Activated CD8-positive, alpha-beta T cell treated with anti-CD3 and anti-CD28 coated beads, Interleukin-2, amount 10 ng/mL, durations not matched to agents 7 days and 5 days (primary cell): ENCODE data around the gene OR5T1. TPM values are rescaled to one million over a fixed set of nuclear protein-coding genes. Genes with fewer than 3 reads are reported as not detected.

Source experiments
- ATAC-seq: fragments of 150-1000 bp; cut with Tn5 transposase; one replicate; pipeline ENCODE4 v1.10.0; 2021; ENCODE audit warnings: moderate library complexity
- CTCF ChIA-PET: fragments of 350-600 bp; sonication (Branson Sonifier 250); formaldehyde crosslinking; loops from one replicate; lab custom pipeline; 2021; ENCODE audit warnings: antibody characterized with exemption; lab: Charles Lee
- POLR2A ChIA-PET: fragments of 350-600 bp; sonication (Branson Sonifier 250); formaldehyde crosslinking; loops from one replicate; lab custom pipeline; 2021; ENCODE audit warnings: antibody characterized with exemption; lab: Charles Lee
- DNase-seq: peaks from one replicate; pipeline ENCODE4 v3.0.0-alpha.2; 2020
- H3K27ac Mint-ChIP-seq: one replicate; pipeline ENCODE4 v1.8.0; 2021; ENCODE audit warnings: mild to moderate bottlenecking, mixed read lengths
- H3K27me3 Mint-ChIP-seq: one replicate; pipeline ENCODE4 v1.8.0; 2021; ENCODE audit warnings: low read depth, mixed read lengths
- H3K36me3 Mint-ChIP-seq: one replicate; pipeline ENCODE4 v1.8.0; 2021; ENCODE audit warnings: low read depth, mixed read lengths
- H3K4me1 Mint-ChIP-seq: one replicate; pipeline ENCODE4 v1.8.0; 2021; ENCODE audit warnings: low read depth, mixed read lengths
- H3K4me3 Mint-ChIP-seq: one replicate; pipeline ENCODE4 v1.8.0; 2021; ENCODE audit warnings: mild to moderate bottlenecking, mixed read lengths
- H3K9me3 Mint-ChIP-seq: one replicate; pipeline ENCODE4 v1.8.0; 2022; ENCODE audit warnings: mixed read lengths; ENCODE audit not compliant: insufficient read depth
- total RNA-seq, 2 experiments: library from RNA; stranded (reverse); gene quantifications; one replicate each; pipeline ENCODE4 v1.2.3, GENCODE V29; 2021

OR5T1 gene
- not detected for total RNA-seq

- H3K4me3 Mint-ChIP-seq, result no peak within 1 kb of the TSS
- CTCF ChIA-PET, result no interaction called here
- no peaks in the 10 kb centered on the region for H3K36me3 Mint-ChIP-seq
- peaks cover 23% of the 10 kb centered on the region for H3K9me3 Mint-ChIP-seq
- H3K4me1 Mint-ChIP-seq, result no peaks in the 10 kb centered on the region
- POLR2A ChIA-PET, result no interaction called here
- no peaks in the 10 kb centered on the region for H3K27me3 Mint-ChIP-seq
- no peak for DNase-seq
- H3K27ac Mint-ChIP-seq, result no peak within 1 kb of the TSS
- no peak for ATAC-seq
These were observed at the start of gene OR5T1 for GRCh38 chr11:56273854-56274253. Gene OR5T1 (plus strand): TSS chr11:56274154. CDS start chr11:56275639, 1,485 bp downstream.

- ChIA-PET POLR2A (no interaction called here), CTCF (no interaction called here)
- Mint-ChIP-seq H3K27me3 (no peaks in the 10 kb centered on the region), H3K4me1 (no peaks in the 10 kb centered on the region), H3K9me3 (peaks cover 26% of the 10 kb centered on the region), H3K27ac (no peak within 1 kb of the TSS), H3K36me3 (no peaks in the 10 kb centered on the region), H3K4me3 (no peak within 1 kb of the TSS)
- DNase-seq (no peak), ATAC-seq (no peak)
These were observed 39.8 kb upstream of the OR5T1 start, which contains the start of gene OR5T2 for GRCh38 chr11:56234155-56234554. Gene OR5T2 (minus strand): TSS chr11:56234255. CDS start chr11:56233062, 1,193 bp downstream.

DNA sequence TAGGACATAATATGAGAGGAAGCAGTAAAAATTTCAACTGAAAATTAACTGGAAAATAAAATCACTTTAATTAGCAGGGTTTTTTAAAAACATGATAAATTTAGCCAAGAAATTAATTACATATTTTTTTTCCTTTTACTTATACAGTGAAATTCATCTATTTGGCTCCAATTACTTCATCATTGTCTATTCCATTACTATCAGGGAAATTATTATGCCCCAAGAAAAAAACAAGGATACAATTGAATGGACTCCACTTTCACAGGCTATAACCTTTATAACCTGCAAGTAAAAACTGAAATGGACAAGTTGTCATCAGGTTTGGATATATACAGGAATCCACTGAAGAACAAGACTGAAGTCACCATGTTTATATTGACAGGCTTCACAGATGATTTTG lies 22.0 kb upstream of the OR5T1 start, which contains the start of gene OR5T3:
Gene OR5T3, plus strand, starts transcription at position 301 of the 400 bp plus-strand sequence. Its CDS starts 0 bp downstream, at position 301.
- ATAC-seq, result no peak
- DNase-seq, result no peak
- Mint-ChIP-seq H3K9me3 (peaks cover 23% of the 10 kb centered on the region), H3K4me1 (no peaks in the 10 kb centered on the region), H3K36me3 (no peaks in the 10 kb centered on the region), H3K27me3 (no peaks in the 10 kb centered on the region), H3K4me3 (no peak within 1 kb of the TSS), H3K27ac (no peak within 1 kb of the TSS)
- ChIA-PET CTCF (no interaction called here), POLR2A (no interaction called here)

- ChIA-PET POLR2A (no interaction called here), CTCF (no interaction called here)
- H3K27me3 Mint-ChIP-seq, result no peaks in the 10 kb centered on the region
- H3K36me3 Mint-ChIP-seq, result no peaks in the 10 kb centered on the region
- ATAC-seq (no peak), DNase-seq (no peak)
- H3K27ac Mint-ChIP-seq, result no peak overlapping the region
- no peak overlapping the region for H3K4me3 Mint-ChIP-seq
- peaks cover 16% of the 10 kb centered on the region for H3K9me3 Mint-ChIP-seq
- no peaks in the 10 kb centered on the region for H3K4me1 Mint-ChIP-seq
These were observed 2.9 kb upstream of the OR5T1 start for GRCh38 chr11:56271092-56271491.

- Mint-ChIP-seq H3K4me1 (no peaks in the 10 kb centered on the region), H3K36me3 (no peaks in the 10 kb centered on the region), H3K4me3 (no peak within 1 kb of the TSS), H3K27ac (no peak within 1 kb of the TSS), H3K27me3 (no peaks in the 10 kb centered on the region), H3K9me3 (peaks cover 15% of the 10 kb centered on the region)
- ChIA-PET POLR2A (no interaction called here), CTCF (no interaction called here)
- DNase-seq, result no peak
- no peak for ATAC-seq
These were observed 18.2 kb downstream of the OR5T1 start, which contains the start of gene OR8H1 for GRCh38 chr11:56292154-56292553. Gene OR8H1 (minus strand): TSS chr11:56292254. CDS start chr11:56291062, 1,192 bp downstream.

- ATAC-seq (no peak), DNase-seq (no peak)
- POLR2A ChIA-PET, result no interaction called here
- Mint-ChIP-seq H3K27ac (no peak overlapping the region), H3K4me3 (no peak overlapping the region), H3K36me3 (no peaks in the 10 kb centered on the region), H3K27me3 (no peaks in the 10 kb centered on the region), H3K4me1 (no peaks in the 10 kb centered on the region), H3K9me3 (peaks cover 18% of the 10 kb centered on the region)
- CTCF ChIA-PET, result no interaction called here
These were observed 22.9 kb downstream of the OR5T1 start for GRCh38 chr11:56296898-56297297.

DNA sequence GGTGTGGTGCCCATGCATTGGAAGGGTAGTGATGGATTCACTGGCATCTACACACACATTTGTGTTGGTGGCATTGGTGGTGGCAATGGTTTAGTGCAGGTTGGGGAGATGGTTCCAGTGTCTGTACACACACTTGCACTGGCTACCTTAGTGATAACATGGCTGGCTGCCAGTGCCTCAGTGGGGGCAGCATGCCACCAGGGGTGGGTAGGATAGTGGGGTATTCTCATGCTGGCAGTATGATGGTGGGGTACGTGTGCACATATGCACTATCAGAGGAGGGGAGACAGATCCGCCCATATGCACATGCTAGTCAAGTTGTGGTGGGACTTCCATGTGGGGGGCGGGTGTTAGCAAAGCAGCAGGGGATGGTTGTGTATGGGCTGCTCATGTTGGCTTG lies 33.9 kb downstream of the OR5T1 start:
- CTCF ChIA-PET, result no interaction called here
- DNase-seq (no peak), ATAC-seq (no peak)
- Mint-ChIP-seq H3K27me3 (no peaks in the 10 kb centered on the region), H3K36me3 (no peaks in the 10 kb centered on the region), H3K4me3 (no peak overlapping the region), H3K27ac (no peak overlapping the region), H3K4me1 (no peaks in the 10 kb centered on the region), H3K9me3 (peaks cover 47% of the 10 kb centered on the region)
- POLR2A ChIA-PET, result no interaction called here

DNA sequence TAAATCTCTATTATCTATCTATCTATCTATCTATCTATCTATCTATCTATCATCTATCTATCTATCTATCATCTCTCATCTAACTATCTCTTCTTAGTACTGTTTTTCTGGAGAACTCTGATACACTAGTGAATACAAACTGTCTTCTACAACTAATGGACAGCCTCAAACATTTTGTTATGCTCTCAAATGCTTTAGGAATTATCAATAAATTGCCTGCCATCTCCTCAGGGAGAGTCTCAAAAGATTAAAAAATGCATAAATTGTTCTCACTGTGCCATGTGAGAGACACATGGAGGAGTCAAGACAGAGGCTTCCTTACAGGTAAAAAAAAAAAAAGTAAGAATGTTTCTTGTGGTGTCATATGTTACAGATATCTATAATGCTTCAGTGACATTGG lies 40.9 kb downstream of the OR5T1 start, which contains the start of gene OR8K3:
Gene OR8K3, plus strand, starts transcription at position 301 of the 400 bp plus-strand sequence. CDS start 3,163 bp downstream, outside the sequence.
- ChIA-PET POLR2A (no interaction called here), CTCF (no interaction called here)
- Mint-ChIP-seq H3K27ac (no peak within 1 kb of the TSS), H3K27me3 (no peaks in the 10 kb centered on the region), H3K4me1 (no peaks in the 10 kb centered on the region), H3K36me3 (no peaks in the 10 kb centered on the region), H3K9me3 (peaks cover 23% of the 10 kb centered on the region), H3K4me3 (no peak within 1 kb of the TSS)
- ATAC-seq (no peak), DNase-seq (no peak)

Other genes with a start within 250 kb of the OR5T1 start
- not detected for gene OR5AS1, start 246.5 kb upstream of the OR5T1 start, total RNA-seq
- not detected for gene OR8I2, start 180.8 kb upstream of the OR5T1 start, total RNA-seq
- not detected for gene OR8H2, start 170.5 kb upstream of the OR5T1 start, total RNA-seq
- not detected for gene OR8H3, start 151.8 kb upstream of the OR5T1 start, total RNA-seq
- not detected for gene OR8J3, start 134.0 kb upstream of the OR5T1 start, total RNA-seq
- gene OR8K5, start 113.8 kb upstream of the OR5T1 start, total RNA-seq, result not detected
- not detected for gene OR5J2, start 97.5 kb upstream of the OR5T1 start, total RNA-seq
- gene OR5T2, start 39.9 kb upstream of the OR5T1 start, total RNA-seq, result not detected
- not detected for gene OR5T3, start 21.9 kb upstream of the OR5T1 start, total RNA-seq
- not detected for gene OR8H1, start 18.1 kb downstream of the OR5T1 start, total RNA-seq
- not detected for gene OR8K3, start 41.0 kb downstream of the OR5T1 start, total RNA-seq
- not detected for gene OR8K1, start 71.9 kb downstream of the OR5T1 start, total RNA-seq
- gene OR8J1, start 80.1 kb downstream of the OR5T1 start, total RNA-seq, result not detected
- not detected for gene OR8U1, start 101.5 kb downstream of the OR5T1 start, total RNA-seq
- not detected for gene OR5AL1, start 138.5 kb downstream of the OR5T1 start, total RNA-seq
- not detected for gene OR5M3, start 199.2 kb downstream of the OR5T1 start, total RNA-seq
- gene OR5M8, start 217.2 kb downstream of the OR5T1 start, total RNA-seq, result not detected